ENCODE data around the gene GLYR1.

Gene GLYR1

GRCh38 chr16:4839942-4840341, 7.1 kb downstream of the GLYR1 start:
- DNase-seq, result no peak
- Mint-ChIP-seq H3K9me3 (no peaks in the 10 kb centered on the region), H3K4me1 (no peaks in the 10 kb centered on the region), H3K36me3 (ENCODE audit: low read depth) (peaks cover 60% of the 10 kb centered on the region), H3K27me3 (ENCODE audit: low read depth, poor library complexity) (no peaks in the 10 kb centered on the region), H3K27ac (no peak overlapping the region), H3K4me3 (no peak overlapping the region)
- TF ChIP-seq, protein P1, sequence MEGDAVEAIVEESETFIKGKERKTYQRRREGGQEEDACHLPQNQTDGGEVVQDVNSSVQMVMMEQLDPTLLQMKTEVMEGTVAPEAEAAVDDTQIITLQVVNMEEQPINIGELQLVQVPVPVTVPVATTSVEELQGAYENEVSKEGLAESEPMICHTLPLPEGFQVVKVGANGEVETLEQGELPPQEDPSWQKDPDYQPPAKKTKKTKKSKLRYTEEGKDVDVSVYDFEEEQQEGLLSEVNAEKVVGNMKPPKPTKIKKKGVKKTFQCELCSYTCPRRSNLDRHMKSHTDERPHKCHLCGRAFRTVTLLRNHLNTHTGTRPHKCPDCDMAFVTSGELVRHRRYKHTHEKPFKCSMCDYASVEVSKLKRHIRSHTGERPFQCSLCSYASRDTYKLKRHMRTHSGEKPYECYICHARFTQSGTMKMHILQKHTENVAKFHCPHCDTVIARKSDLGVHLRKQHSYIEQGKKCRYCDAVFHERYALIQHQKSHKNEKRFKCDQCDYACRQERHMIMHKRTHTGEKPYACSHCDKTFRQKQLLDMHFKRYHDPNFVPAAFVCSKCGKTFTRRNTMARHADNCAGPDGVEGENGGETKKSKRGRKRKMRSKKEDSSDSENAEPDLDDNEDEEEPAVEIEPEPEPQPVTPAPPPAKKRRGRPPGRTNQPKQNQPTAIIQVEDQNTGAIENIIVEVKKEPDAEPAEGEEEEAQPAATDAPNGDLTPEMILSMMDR (IDR thresholded peaks at IDR 0.05), result no peak

DNA sequence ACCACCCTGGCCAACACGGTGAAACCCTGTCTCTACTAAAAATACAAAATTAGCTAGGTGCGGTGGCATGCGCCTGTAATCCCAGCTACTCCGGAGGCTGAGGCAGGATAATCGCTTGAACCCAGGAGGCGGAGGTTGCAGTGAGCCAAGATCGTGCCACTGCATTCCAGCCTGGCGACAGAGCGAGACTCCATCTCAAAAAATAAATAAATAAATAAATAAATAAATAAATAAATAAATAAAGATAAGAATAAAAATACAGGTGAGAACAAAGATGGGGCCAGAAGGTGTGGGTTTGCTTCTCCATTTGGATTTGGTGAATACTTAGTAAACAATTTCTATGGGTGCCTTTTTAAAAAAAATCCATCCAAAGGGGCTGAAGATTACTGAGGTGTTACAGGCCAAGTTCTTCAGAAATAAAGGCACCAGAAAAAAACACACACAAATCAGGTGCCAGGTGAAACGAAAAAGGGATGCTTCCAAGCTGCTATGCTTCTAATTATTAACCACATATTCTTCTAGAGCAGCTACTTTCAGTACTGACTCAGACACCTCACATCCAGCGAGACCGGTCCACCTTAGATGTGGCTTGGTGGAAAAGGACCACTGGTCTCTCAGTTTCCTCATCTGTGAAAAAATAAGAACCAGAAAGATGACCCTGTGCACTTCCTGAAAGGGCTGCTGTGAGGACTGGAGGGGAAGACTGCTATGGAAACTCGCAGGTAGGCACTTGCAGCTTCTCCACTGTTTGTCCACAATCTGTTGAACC, 9.2 kb downstream of the GLYR1 start:
- no peak for DNase-seq
- Mint-ChIP-seq H3K27me3 (ENCODE audit: low read depth, poor library complexity) (no peaks in the 10 kb centered on the region), H3K9me3 (no peaks in the 10 kb centered on the region), H3K27ac (no peak overlapping the region), H3K4me3 (no peak overlapping the region), H3K4me1 (no peaks in the 10 kb centered on the region), H3K36me3 (ENCODE audit: low read depth) (peaks cover 54% of the 10 kb centered on the region)
- TF ChIP-seq, protein P1 (IDR thresholded peaks at IDR 0.05), result no peak

- DNase-seq, result no peak
- Mint-ChIP-seq H3K4me3 (no peak overlapping the region), H3K9me3 (no peaks in the 10 kb centered on the region), H3K4me1 (no peaks in the 10 kb centered on the region), H3K36me3 (ENCODE audit: low read depth) (peaks cover 62% of the 10 kb centered on the region), H3K27me3 (ENCODE audit: low read depth, poor library complexity) (no peaks in the 10 kb centered on the region), H3K27ac (no peak overlapping the region)
- TF ChIP-seq, protein P1 (IDR thresholded peaks at IDR 0.05), result no peak
Observed at GRCh38 chr16:4836727-4837126, 10.4 kb downstream of the GLYR1 start.

- no peak for DNase-seq
- H3K4me3 Mint-ChIP-seq, result no peak overlapping the region
- H3K4me1 Mint-ChIP-seq, result no peaks in the 10 kb centered on the region
- peaks cover 56% of the 10 kb centered on the region for H3K36me3 Mint-ChIP-seq (ENCODE audit: low read depth)
- TF ChIP-seq, protein P1 (IDR thresholded peaks at IDR 0.05), result no peak
- H3K27me3 Mint-ChIP-seq (ENCODE audit: low read depth, poor library complexity), result no peaks in the 10 kb centered on the region
- no peaks in the 10 kb centered on the region for H3K9me3 Mint-ChIP-seq
- H3K27ac Mint-ChIP-seq, result no peak overlapping the region
Observed at GRCh38 chr16:4833584-4833983, 13.5 kb downstream of the GLYR1 start.

DNA sequence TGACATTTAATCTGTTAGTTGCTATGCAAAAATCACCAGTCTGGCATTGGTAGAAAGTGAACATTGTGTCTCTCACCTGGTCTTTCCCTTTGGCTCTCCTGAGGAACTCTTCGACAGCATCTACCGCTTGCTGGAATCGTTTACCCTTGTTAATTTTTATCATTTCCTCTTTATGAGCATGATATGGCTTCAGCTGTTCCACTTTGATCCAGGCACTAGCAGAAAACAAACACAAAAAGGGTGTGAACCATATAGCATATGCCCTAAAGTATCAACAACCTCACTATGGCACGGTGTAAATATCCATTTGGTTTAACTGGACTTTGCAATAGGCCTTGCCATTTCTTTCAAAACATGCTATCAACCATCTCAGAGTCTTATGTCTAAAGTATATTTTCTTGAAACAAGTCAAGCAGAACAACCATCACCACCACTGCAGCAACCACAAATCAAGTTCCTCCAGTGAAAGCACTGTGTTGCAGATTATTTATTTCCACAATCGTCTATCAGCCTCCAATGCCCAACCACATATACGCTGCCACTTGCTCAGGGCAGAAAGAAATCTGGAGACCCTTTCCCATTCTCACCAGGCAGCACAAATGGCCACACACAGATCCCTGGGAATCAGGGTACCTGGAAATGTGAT, 14.3 kb downstream of the GLYR1 start:
- TF ChIP-seq, protein P1 (IDR thresholded peaks at IDR 0.05), result no peak
- H3K4me1 Mint-ChIP-seq, result no peaks in the 10 kb centered on the region
- no peak overlapping the region for H3K4me3 Mint-ChIP-seq
- H3K9me3 Mint-ChIP-seq, result no peaks in the 10 kb centered on the region
- peaks cover 60% of the 10 kb centered on the region for H3K36me3 Mint-ChIP-seq (ENCODE audit: low read depth)
- no peaks in the 10 kb centered on the region for H3K27me3 Mint-ChIP-seq (ENCODE audit: low read depth, poor library complexity)
- DNase-seq, result no peak
- no peak overlapping the region for H3K27ac Mint-ChIP-seq

DNA sequence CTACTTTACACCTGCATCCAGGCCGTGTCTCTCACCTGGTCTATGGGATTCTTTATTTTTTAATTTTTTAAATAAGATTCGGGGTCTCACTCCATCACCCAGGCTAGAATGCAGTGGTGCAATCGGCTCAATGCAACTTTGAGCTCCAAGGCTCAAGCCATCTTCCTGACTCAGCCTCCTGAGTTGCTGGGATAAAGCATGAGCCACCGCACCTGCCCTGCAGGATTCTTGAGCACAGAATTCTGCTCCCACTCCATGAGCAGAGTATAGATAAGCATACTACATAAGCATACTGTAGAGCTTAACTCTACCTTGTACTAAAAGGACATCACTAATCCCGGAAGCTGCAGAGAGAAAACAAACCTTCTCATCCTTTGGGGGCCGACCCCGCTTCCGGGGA, 15.5 kb downstream of the GLYR1 start:
- no peak overlapping the region for H3K27ac Mint-ChIP-seq
- H3K9me3 Mint-ChIP-seq, result no peaks in the 10 kb centered on the region
- H3K27me3 Mint-ChIP-seq (ENCODE audit: low read depth, poor library complexity), result no peaks in the 10 kb centered on the region
- peaks cover 61% of the 10 kb centered on the region for H3K36me3 Mint-ChIP-seq (ENCODE audit: low read depth)
- H3K4me3 Mint-ChIP-seq, result no peak overlapping the region
- TF ChIP-seq, protein P1 (IDR thresholded peaks at IDR 0.05), result no peak
- no peaks in the 10 kb centered on the region for H3K4me1 Mint-ChIP-seq
- DNase-seq, result no peak

All from nephron progenitor cell (in vitro differentiated cells).